ENCODE measurements around the gene PUS10.
"Not testable (repeated sequence)": the region's sequence is repeated elsewhere in the genome, so short reads cannot be mapped to it uniquely, and the experiment has no call there.

The PUS10 gene

DNA sequence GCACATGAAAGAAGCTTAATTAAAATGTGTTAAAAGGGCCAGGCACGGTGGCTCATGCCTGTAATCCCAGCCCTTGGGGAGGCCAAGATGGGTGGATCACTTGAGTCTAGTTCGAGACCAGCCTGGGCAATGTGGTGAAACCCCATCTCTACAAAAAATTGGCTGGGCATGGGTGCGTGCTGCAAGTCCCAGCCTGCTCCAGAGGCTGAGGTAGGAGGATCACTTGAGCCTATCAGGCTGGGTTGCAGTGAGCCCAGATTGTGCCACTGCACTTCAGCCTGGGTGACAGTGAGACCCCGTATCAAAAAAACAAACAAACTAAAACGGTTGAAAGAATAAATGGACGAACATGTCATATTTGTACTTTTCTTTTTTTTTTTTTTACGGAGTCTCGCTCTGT, 110.7 kb downstream of the PUS10 start:
- H3K4me1 ChIP-seq (ENCODE audit: control insufficient read depth, low read depth, low read length): no peaks in the 10 kb centered on the region
- H3K9ac ChIP-seq (ENCODE audit: low read length): no peak overlapping the region
- H3K27me3 ChIP-seq (ENCODE audit: control insufficient read depth, insufficient read depth, low read length): no peaks in the 10 kb centered on the region
- no peak overlapping the region for H3K27ac ChIP-seq (ENCODE audit: low read length)
- H3K36me3 ChIP-seq (ENCODE audit: control insufficient read depth, low read depth, low read length): no peaks in the 10 kb centered on the region
- H3K4me3 ChIP-seq (ENCODE audit: low read length): no peak overlapping the region
- no peaks in the 10 kb centered on the region for H3K9me3 ChIP-seq (ENCODE audit: control insufficient read depth, low read depth, low read length)

DNA sequence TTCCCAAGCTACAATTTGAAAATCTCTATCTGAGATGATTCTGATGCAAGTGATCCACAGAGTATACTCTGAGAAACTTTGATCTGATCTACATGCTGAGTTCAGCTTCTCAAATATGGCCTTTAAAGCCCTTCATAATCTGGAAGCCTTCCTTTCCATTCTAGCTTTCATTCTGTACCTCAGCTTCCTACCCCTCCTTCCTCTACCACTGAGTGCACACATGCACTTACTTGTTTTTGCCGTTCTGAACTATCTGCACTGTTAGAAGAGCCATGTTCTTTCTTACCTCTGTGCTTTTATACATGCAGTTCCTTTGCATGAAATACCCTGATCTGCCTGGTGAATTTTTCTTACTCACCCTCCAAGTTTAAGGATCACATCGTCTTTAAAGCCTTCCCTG, 111.7 kb downstream of the PUS10 start:
- no peaks in the 10 kb centered on the region for H3K36me3 ChIP-seq (ENCODE audit: control insufficient read depth, low read depth, low read length)
- no peaks in the 10 kb centered on the region for H3K27me3 ChIP-seq (ENCODE audit: control insufficient read depth, insufficient read depth, low read length)
- H3K4me3 ChIP-seq (ENCODE audit: low read length): no peak overlapping the region
- no peaks in the 10 kb centered on the region for H3K4me1 ChIP-seq (ENCODE audit: control insufficient read depth, low read depth, low read length)
- H3K9me3 ChIP-seq (ENCODE audit: control insufficient read depth, low read depth, low read length): no peaks in the 10 kb centered on the region
- no peak overlapping the region for H3K9ac ChIP-seq (ENCODE audit: low read length)
- no peak overlapping the region for H3K27ac ChIP-seq (ENCODE audit: low read length)

- not testable (repeated sequence) for H3K9ac ChIP-seq (ENCODE audit: low read length); H3K4me3 ChIP-seq (ENCODE audit: low read length); H3K27me3 ChIP-seq (ENCODE audit: control insufficient read depth, insufficient read depth, low read length); H3K4me1 ChIP-seq (ENCODE audit: control insufficient read depth, low read depth, low read length); H3K27ac ChIP-seq (ENCODE audit: low read length); H3K9me3 ChIP-seq (ENCODE audit: control insufficient read depth, low read depth, low read length); H3K36me3 ChIP-seq (ENCODE audit: control insufficient read depth, low read depth, low read length)
These were observed 112.2 kb downstream of the PUS10 start for GRCh38 chr2:60905867-60906266.

GRCh38 chr2:60901296-60901695, 116.8 kb downstream of the PUS10 start:
- H3K4me1 ChIP-seq (ENCODE audit: control insufficient read depth, low read depth, low read length); H3K9ac ChIP-seq (ENCODE audit: low read length); H3K4me3 ChIP-seq (ENCODE audit: low read length); H3K27ac ChIP-seq (ENCODE audit: low read length); H3K36me3 ChIP-seq (ENCODE audit: control insufficient read depth, low read depth, low read length); H3K27me3 ChIP-seq (ENCODE audit: control insufficient read depth, insufficient read depth, low read length); H3K9me3 ChIP-seq (ENCODE audit: control insufficient read depth, low read depth, low read length): not testable (repeated sequence)

DNA sequence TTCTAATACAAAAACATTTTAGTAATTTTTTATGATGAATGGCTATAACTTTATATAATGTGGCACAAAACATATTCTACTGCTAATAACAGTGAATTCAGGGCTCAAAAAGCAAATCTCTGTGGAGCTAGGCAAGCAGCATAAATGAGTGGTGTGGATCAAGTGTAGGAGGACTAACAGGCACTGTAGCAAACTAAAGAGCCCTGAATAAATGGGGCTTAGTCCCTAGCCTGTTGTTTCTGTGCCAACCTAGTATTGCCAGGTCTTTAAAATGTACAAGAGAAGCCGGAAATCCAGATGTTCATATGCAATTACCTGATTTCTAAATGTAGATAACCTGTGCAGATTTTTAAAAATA, 118.2 kb downstream of the PUS10 start:
- Histone ChIP-seq H3K9ac (ENCODE audit: low read length) (no peak overlapping the region), H3K27me3 (ENCODE audit: control insufficient read depth, insufficient read depth, low read length) (no peaks in the 10 kb centered on the region), H3K4me3 (ENCODE audit: low read length) (no peak overlapping the region), H3K9me3 (ENCODE audit: control insufficient read depth, low read depth, low read length) (no peaks in the 10 kb centered on the region), H3K36me3 (ENCODE audit: control insufficient read depth, low read depth, low read length) (no peaks in the 10 kb centered on the region), H3K4me1 (ENCODE audit: control insufficient read depth, low read depth, low read length) (no peaks in the 10 kb centered on the region), H3K27ac (ENCODE audit: low read length) (no peak overlapping the region)

- Histone ChIP-seq H3K27me3 (ENCODE audit: control insufficient read depth, insufficient read depth, low read length) (no peaks in the 10 kb centered on the region), H3K9me3 (ENCODE audit: control insufficient read depth, low read depth, low read length) (no peaks in the 10 kb centered on the region), H3K4me1 (ENCODE audit: control insufficient read depth, low read depth, low read length) (no peaks in the 10 kb centered on the region), H3K36me3 (ENCODE audit: control insufficient read depth, low read depth, low read length) (no peaks in the 10 kb centered on the region), H3K4me3 (ENCODE audit: low read length) (no peak overlapping the region), H3K27ac (ENCODE audit: low read length) (no peak overlapping the region), H3K9ac (ENCODE audit: low read length) (no peak overlapping the region)
These were observed 118.7 kb downstream of the PUS10 start for GRCh38 chr2:60899230-60899891.

DNA sequence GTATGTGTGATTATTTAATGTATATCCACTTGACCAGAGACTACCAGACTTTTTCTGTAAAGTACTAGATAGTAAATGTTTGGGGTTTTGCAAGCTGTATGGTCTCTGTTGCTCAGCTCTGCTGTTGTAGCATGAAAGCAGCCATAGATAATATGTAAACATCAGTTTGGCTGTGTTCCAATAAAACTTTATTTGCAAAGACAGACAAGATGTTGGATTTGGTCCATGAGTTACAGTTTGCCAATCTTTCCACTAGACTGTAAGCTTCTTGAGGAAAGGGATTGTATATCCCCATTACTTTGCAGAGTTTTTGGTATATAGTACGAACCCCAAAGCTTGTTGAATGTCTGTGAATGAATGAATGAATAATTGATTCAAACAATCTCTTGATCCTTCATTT, 119.5 kb downstream of the PUS10 start:
- peaks cover 3% of the 10 kb centered on the region for H3K36me3 ChIP-seq (ENCODE audit: control insufficient read depth, low read depth, low read length)
- H3K4me1 ChIP-seq (ENCODE audit: control insufficient read depth, low read depth, low read length): no peaks in the 10 kb centered on the region
- no peak overlapping the region for H3K27ac ChIP-seq (ENCODE audit: low read length)
- H3K4me3 ChIP-seq (ENCODE audit: low read length): no peak overlapping the region
- no peak overlapping the region for H3K9ac ChIP-seq (ENCODE audit: low read length)
- no peaks in the 10 kb centered on the region for H3K27me3 ChIP-seq (ENCODE audit: control insufficient read depth, insufficient read depth, low read length)
- no peaks in the 10 kb centered on the region for H3K9me3 ChIP-seq (ENCODE audit: control insufficient read depth, low read depth, low read length)

All from iPS-18a (cell line).